DOHH2 (cell line): ENCODE data around the gene PLPP3.

Source experiments
- EZH2phosphoT487 ChIP-seq: fragments of 200-600 bp; sonication (generic); IDR thresholded peaks from 2 replicates; pipeline ENCODE4 v1.6.1; 2017; ENCODE audit warnings: borderline replicate concordance, mild to moderate bottlenecking, antibody characterized with exemption, low read length, moderate library complexity, mixed read lengths
- TF ChIP-seq, protein P1 (sequence below): fragments of 200-600 bp; sonication (generic); IDR thresholded peaks from one replicate; pipeline ENCODE4 v1.5.1; 2014; ENCODE audit warnings: antibody characterized with exemption, mild to moderate bottlenecking, low read depth, low read length; ENCODE audit not compliant: poor library complexity, severe bottlenecking

DNA sequence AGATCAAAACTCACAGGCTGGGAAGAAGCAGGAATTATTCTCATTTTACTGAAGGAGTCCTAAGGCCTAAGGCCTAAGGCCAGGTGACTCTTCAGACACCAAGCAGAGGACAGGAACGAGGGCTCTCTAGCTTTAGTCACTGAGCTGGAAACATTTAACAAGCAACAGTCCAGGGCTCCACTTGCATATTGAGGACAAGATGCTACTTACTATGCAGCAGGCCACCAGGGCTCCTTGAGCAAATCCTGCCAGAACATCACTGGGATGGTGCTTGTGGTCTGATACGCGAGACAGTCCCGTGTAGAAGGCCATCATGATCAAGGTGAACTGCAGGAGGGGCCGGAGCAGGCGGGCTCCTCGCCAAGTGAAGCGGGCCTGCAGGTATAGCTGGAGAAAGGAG lies 67.6 kb downstream of the PLPP3 start:
- TF ChIP-seq, protein P1, sequence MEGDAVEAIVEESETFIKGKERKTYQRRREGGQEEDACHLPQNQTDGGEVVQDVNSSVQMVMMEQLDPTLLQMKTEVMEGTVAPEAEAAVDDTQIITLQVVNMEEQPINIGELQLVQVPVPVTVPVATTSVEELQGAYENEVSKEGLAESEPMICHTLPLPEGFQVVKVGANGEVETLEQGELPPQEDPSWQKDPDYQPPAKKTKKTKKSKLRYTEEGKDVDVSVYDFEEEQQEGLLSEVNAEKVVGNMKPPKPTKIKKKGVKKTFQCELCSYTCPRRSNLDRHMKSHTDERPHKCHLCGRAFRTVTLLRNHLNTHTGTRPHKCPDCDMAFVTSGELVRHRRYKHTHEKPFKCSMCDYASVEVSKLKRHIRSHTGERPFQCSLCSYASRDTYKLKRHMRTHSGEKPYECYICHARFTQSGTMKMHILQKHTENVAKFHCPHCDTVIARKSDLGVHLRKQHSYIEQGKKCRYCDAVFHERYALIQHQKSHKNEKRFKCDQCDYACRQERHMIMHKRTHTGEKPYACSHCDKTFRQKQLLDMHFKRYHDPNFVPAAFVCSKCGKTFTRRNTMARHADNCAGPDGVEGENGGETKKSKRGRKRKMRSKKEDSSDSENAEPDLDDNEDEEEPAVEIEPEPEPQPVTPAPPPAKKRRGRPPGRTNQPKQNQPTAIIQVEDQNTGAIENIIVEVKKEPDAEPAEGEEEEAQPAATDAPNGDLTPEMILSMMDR = no peak
- TF ChIP-seq EZH2phosphoT487 = no peak
